CMK (cell line): ENCODE results near the gene BICRA.
A peak's percentile ranks its signal among the peaks of the same experiment; 100 is the strongest.
"Not testable (repeated sequence)": the region's sequence is repeated elsewhere in the genome, so short reads cannot be mapped to it uniquely, and the experiment has no call there.

Experiments used
- DNase-seq: peaks from one replicate; pipeline ENCODE4 v3.0.0-alpha.2; 2010; ENCODE audit warnings: low read depth

The BICRA gene

DNA sequence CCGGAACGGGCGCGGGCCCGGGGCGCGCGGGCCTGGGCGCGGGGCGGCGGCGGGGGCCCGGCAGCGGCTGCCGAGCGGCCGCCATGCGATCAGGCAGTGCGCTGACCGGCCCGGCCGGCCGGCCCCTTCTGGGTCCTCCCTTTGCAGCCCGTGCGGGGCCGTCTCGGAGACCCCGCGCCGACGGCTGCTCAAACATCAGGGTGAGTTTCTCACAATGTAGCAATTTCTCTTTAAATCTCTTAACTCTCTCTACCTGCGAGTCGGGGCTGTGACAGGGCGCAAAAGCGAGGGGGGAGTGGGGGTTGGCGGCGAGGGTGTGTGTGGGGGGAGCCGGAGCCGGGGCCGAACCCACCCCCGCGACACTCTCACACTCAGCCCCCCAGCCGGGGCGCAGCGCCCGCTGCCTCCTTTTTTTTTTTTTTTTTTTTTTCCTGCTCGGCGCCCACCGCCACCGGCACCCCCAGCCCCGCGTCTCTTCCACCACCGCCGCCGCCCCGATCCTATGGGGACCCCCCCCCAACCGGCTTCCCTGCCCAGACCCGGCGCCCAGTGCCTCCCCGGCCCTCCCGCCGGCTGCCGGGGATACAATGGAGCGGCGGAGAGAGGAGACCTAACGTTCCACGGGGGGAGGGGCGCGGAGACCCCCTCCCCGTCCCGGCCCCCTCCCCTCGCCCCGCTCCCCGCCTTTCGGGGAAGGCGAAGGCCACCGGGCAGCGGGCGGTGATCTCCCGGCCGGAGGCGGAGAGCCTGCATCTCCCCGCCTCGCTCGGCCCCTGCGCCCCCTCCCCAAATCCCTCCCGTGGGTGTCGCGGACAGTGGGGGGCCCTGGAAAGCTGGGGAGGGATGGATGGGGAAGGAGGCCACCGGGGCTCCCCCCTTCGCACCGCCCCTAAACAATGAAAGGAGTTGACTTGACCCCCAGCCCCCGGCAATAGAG, at the start of gene BICRA:
Gene BICRA, plus strand, starts transcription at position 166 of the 937 bp plus-strand sequence. CDS start 64,441 bp downstream, outside the sequence.
- peak; percentile 65 for DNase-seq

DNA sequence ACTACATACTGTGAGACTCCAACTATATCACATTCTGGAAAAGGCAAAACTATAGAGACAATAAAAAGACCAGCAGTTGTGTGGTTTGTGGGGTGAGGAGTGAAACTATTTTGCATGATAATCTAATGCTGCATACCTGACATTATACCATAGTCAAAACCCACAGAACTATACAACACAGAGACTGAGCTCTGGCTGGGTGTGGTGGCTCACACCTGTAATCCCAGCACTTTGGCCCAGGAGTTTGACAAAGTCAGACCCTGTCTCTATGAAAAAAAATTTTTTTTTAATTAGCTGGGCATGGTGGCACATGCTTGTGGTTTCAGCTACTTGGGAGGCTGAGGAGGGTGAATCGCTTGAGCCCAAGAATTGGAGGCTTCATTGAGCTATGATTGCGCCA, 47.9 kb upstream of the BICRA start:
- DNase-seq, result no peak

DNA sequence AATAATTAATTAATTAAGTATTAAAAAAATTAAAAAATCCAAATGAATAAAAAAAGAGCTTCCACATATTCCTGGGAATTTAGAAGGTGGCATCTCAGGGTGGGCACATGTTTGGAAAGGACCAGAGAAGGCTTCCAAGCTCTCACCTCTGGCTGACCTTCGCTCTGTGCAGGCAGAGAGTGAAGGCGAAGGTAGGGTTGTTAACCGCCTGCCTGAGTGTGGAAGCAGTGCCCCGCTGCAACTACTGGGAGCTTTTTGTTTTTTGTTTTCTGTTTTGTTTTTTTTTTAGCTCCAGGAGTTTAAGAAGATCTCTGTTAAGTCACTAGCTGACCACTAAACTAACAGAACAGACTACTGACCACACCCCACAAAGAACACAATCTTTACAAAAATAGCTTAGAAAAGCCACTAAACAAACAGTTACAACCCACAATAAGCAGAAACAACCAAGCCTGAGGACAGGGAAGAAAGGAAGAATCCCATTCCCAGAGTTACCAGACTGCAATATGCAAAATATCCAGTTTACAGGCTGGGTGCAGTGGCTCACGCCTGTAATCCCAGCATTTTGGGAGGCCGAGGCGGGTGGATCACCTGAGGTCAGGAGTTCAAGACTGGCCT, 47.4 kb upstream of the BICRA start:
- no peak for DNase-seq

DNA sequence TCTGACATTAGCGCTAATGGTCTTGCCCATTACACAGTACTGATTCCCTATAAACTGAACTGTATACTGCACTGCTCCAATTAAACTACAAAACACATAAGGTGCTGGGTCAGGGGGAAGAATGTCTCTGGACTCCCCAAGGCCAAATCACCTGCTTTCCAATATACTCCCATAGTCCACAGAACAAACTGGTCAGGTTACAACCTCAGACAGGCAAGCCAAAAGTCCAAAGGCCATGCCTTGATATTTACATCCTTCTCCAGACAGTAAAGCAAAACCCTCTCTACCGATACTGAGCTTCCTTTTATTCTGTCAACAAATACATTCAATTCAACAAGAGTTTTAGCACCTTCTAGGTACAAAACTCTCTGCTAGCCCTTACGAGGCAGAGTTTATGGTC, 44.9 kb upstream of the BICRA start:
- DNase-seq, result no peak

DNA sequence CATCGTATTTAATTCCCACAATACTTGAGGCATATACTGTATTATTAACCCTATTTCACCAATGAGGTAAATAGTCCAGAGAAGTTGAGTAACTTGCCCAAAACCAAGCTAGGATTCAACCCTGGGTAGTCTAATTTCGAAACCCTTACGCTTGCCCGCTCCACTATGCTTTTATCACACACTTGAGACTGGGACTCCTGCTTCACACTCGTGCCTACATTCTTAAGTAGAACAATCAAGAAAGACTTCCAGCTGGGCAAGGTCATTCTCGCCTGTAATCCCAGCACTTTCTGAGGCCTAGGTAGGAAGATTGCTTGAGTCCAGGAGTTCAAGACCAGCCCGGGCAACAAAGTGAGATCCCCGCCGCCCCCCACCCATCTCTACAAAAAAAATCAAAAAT, 39.6 kb upstream of the BICRA start:
- DNase-seq, result no peak

DNA sequence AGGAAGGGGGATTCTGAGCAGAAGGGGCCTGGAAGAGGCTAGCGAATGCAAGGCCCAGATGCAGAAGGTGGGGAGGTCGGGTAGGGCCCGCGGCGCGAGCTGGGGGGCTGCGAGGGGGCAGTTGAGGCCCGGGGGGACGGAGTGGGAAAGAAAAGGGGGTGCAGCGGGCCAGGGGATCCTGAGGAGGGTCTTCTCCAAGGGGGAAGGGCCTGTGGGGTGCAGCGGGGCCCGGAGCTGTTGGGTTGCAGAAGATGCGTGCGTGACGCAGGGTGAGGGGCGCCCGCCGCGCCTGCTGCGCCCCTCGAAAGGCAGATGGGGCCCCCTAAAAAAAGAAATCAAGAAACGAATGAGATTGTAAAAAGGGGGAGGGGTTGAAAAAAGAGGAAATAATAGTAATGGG, 36.3 kb upstream of the BICRA start:
- no peak for DNase-seq

DNA sequence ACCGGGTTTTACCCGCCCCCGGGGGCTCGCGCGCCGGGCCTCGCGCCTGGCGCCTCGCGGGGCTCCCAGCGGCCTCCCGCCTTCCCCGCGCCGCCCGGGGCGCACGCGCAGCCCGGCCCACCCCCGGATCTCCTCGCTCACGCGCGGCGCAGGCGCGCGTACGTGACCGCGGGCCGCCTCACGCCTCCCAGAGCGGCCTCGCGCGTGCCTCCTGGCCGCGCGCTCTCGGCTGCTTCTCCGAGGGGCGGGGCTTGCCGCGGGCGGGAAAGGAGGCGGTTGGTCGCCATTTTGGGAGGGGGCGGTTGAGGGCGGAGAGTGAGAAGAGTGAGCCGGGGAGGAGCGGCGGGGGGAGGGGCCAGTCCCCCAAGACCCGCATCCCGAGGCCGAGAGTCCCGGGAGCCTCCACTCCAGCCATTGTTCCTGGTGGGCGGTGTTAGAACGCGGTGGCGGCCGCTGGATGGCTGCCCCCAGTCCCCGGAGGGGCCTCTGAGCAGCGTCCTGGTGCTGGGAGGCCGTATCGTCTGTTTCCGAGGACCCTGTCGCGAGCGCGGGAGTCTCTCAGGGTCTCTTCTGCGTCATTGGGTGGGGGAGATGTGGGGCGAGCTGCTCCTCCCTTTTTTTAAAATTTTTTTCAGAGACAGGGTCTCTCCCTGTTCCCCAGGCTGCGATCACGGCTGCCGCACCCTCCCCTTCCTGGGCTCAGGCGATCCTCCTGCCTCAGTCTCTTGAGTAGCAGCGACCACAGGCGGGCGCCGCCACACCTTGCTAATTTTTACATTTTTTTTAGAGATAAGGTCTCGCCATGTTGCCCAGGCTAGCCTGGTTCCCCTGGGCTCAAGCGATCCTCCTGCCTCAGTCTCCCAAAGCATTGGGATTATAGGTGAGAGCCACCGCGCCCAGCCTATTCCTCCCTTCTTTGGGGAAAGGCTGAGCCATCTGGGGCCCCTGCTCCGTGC, 35.6 kb upstream of the BICRA start, which contains the start of gene ZNF541:
Gene ZNF541, minus strand, starts transcription at position 78 of the 956 bp plus-strand sequence. CDS start 17,292 bp downstream, outside the sequence.
- DNase-seq, result peak; percentile 35

DNA sequence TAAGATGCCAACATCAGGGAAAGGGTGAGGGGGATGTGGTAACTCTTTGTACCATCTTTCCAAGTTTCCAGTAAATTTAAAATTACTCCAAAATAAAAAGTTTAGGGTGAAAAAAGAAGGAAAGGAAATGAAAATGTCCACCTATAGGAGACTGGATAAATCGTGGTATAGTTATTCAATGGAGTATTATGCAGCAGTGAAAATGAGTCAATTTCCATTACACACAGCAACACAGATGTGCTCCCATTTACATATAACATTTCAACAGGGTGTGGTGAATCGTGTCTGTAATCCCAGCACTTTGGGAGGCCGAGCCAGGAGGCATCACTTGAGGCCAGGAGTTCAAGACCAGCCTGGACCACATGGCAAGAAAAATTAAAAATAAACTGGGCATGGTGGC, 28.5 kb upstream of the BICRA start:
- DNase-seq, result no peak

DNA sequence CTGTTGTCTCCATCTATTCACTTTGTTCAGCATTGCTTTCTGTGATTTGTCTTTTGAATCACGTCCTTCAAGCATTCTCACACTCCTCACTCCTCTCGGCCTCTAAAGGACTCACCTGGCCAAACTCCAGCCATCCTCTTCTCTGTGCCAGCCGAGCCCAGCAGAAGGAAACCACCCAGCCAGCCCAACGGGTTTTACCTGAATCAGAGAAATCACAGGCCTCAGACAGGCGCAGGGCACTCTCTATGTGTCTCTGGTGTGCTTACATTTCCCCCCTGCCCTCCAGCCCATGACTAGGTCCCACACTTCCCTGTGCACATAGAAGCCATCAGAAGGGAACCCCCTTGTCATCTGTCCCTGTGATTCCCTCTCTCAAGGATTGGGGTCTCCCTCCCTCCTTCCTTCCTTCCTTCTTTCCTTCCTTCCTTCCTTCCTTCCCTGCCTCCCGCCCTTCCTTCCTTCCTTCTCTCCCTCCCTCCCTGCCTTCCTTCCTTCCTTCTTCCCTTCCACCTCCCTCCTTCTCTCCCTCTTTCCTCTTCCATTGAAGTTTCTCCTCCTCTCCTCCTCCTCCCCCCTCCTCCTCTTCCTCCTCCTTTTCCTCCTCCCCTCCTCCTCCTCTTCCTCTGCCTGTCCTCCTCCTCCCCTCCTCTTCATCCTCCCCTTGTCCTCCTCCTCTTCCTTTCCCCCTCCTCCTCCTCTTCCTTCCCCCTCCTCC, 27.2 kb upstream of the BICRA start:
- no peak for DNase-seq

DNA sequence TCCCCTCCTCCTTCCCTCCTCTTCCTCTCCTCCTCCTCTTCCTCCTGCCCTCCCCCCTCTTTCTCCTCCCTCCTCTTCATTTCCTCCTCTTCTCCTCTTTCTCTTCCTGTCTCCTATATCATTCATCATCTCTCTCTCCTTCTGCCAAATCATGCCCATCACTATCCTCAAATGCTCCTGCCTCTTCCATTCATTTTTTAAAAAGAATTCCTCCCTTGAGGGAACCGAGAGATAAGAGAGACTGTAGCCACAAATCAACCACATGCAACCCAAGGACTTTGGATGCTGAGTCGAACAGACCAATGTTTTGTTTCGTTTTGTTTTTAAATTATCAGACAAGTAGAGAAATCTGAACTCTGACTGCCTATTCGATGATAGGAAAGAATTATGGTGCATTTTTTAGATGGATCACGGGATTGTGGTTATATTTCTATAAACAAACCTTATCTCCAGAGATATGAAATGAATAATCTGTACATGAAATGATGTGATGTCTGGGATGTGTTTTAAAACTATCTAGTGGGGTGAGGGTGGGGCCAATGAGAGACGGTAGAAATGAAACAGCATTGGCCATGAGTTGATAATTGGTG, 26.5 kb upstream of the BICRA start:
- no peak for DNase-seq

DNA sequence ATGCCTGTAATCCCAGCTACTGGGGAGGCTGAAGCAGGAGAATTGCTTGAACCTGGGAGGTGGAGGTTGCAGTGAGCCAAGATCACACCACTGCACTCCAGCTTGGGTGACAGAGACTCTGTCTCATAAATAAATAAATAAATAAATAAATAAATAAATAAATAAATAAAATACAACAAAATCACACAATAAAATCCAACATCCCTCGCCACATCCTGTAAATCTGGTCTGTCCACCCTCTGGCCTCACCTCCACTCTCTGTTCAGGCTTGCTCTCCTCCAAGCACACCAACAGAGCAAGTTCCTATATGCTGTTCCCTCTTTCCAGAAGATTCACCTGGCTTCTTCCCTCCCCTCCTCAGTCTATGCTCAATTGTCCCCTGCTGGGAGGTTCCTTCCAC, 25.8 kb upstream of the BICRA start:
- not testable (repeated sequence) for DNase-seq

DNA sequence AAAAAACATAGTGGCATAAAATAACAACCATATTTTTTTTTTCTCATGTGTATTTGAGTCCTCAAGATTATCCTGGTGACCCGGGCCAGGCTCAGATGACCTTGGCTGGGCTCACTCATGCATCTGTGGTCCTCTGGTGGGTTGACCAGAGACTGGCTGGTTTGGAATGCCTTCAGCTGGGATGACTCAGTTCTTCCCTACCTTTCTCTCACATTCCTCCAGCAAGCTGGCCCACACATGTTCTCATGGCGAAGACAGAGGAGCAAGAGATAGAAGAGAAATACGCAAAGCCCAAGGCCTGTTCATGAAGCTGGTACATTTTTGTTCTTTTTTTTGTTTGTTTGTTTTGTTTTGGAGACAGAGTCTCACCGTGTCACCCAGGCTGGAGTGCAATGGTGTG, 21.6 kb upstream of the BICRA start:
- no peak for DNase-seq

DNA sequence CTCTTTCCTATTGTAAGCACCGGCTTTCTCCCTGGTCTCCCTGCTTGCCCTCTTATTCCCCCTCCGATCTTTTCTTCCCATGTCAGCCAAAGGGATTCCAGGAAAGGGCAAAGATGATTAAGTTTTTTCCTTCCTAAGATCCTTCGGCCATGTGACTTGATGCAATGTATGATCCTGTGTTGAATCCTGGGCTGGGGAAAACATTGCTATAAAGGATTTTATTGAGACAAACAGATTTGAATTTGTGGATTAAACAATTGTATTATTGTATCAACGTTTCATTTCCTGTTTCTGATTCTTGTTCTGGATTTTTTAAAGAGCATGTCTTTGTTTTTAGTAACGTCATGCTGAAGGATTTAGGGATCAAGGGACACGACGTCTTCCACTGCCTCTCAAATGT, 19.1 kb upstream of the BICRA start:
- DNase-seq, result no peak

DNA sequence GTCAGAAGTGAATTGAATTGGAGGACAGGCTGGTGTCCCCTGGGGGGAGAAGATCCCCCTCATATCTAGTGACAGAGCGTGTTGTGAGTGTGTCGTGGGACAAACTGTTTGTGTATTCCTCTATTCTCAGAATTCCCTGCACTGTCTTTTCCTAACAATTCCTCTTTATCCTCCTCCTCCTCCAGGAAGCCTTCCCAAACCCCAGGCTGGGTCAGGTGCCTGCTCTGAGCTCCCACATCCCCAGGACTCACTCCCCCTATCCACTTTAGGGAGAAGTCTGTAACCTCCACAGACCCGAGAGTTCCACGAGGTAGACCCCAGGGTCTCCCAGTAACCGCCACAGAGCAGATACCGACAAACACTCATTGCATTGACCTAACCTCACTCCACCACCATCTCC, 15.1 kb upstream of the BICRA start:
- no peak for DNase-seq

DNA sequence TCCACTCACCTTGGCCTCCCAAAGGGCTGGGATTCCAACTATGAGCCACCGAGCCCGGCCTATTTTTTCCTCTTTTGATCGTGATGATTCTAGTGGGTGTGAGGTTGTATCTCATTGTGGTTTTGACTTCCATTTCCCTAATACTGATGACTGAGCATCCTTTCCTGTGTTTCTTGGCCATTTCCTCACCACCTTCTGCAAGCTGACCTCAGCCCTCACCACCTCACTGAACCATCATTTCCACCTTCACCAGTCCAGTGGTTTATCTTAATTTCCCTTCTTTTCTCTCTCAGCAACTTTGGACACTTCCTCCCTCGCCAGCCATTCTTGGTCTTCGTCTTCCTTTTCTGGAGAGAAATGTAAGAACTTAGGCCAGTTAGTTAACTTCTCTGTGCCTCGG, 13.0 kb upstream of the BICRA start:
- no peak for DNase-seq

DNA sequence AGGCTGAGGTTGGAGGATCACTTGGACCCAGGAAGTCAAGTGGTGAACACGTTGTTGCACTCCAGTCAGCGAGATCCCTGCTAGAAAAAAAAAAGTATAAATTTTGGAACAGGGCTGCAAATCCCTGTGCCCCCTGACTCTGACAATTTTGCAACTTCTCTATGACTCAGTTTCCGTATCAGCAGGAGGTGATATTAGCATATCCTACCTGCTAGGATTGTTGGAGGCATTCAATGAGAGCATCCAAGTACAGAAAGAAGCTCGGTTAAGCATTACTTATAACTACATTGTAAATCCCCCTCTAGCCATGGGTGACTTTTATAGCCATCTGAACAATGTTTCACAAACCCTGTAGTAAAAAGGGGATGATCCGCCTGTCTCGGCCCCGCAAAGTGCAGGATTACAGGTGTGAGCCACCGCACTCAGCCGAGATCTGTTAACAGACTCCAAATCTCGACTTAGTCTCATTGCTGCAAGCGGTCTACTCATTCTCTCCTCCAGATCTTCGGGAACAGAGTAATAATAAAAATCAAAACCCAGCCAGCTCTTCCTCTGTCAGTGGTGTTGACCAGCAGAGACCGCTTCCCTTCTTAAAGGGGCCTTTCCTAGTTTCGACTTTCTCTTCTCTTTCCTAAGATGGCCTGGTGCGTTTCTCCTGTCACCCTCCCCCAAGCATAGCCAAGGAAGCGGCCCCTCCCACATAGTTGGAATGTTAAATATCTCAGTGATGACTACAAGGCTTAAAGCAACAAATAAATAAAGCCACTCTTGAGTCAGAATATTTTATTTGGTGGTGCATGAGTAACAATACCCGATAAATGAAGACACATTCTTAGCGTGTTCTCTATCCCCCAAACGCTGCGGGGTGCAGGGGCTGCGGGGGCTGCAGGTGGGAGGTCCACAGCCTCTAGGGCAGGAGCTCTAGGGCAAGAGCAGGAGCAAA, 10.3 kb upstream of the BICRA start:
- no peak for DNase-seq

DNA sequence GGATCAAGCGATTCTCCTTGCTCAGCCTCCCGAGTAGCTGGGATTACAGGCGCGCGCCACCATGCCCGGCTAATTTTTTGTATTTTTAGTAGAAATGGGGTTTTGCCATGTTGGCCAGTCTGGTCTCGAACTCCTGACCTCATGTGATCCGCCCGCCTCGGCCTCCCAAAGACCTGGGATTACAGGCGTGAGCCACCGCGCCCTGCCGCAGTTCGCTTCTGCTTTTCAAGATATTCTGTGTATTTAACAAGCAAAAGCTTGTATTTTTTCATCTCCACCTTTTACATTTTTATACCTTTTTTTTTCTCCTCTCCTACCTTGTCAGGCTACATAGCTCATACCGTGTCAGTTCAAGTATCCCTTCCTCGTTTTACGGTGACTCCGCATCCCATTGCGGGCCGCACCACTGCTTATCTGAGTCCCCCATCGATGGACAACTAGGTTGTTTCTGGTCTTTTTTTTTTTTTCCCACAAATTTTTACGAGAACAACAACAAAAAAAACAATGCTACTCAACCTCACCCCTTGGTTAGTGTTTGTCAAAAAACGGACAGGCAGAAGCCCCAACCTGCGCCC, 9.2 kb upstream of the BICRA start:
- DNase-seq, result not testable (repeated sequence)

DNA sequence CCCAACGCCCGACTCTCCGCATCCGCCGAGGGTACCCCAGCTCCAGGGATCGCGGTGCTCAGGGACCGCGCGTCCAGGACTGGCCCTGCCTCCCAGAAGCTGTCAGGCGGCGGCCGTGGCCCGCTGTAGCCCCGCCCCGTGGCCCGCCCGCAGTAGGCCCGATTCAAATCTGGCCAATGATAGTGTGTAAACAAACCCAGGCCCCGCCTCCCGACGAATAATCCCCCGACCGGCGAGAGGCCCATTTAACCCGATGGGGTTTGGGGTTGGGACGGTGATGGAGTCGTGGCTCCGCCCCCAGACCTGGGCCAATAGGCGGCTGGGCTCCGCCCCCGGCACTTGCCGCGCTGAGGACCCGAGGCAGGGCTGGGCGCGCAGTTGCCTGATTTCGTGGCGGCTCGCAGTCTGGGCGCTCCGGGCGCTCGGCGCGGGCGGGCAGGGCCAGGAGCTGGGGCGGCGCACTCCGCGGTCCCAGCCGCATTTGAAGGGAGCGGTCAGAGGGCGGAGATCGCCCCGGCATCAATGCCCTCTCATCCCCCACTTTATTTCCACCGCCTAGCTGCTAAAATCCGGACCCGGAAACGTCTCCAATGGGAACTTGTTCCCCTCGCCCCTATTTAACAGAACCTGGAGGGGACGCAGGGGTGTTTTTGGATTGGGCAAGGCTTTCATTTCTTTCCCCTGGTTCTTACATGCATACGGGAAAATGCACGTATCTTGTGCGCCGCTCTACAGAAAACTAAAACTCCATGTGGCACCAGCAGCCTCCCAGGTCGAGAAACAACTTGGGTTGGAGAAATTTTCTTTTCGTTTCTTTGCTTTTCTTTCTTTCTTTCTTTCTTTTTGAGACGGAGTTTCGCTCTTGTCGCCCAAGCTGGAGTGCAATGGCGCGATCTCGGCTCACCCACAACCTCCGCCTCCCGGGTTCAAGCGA, 8.4 kb upstream of the BICRA start:
- peak; percentile 98 for DNase-seq
